Upper lobe of right lung (tissue), 1 donor: Measurements from ENCODE around the gene ABHD18. TPM values are rescaled to one million over a fixed set of nuclear protein-coding genes. Genes with fewer than 3 reads are reported as not detected.
A peak's percentile ranks its signal among the peaks of the same experiment; 100 is the strongest.
"Not testable (repeated sequence)": the region's sequence is repeated elsewhere in the genome, so short reads cannot be mapped to it uniquely, and the experiment has no call there.

Source experiments
- ATAC-seq: fragments of 200-7000 bp; cut with Tn5 transposase; one replicate; pipeline ENCODE4 v1.9.1; 2020; ENCODE audit warnings: mild to moderate bottlenecking, moderate library complexity
- DNase-seq: peaks from one replicate; pipeline ENCODE4 v3.0.0-alpha.2; 2020
- H3K27ac ChIP-seq: fragments of 200-600 bp; one replicate; pipeline ENCODE4 v1.8.0; 2022
- H3K27me3 ChIP-seq: fragments of 200-600 bp; one replicate; pipeline ENCODE4 v1.8.0; 2022; ENCODE audit warnings: mild to moderate bottlenecking
- H3K36me3 ChIP-seq: fragments of 200-600 bp; one replicate; pipeline ENCODE4 v1.8.0; 2022
- H3K4me1 ChIP-seq: fragments of 200-600 bp; one replicate; pipeline ENCODE4 v1.8.0; 2022
- H3K4me3 ChIP-seq: fragments of 200-600 bp; one replicate; pipeline ENCODE4 v1.8.0; 2022; ENCODE audit warnings: mild to moderate bottlenecking
- H3K9me3 ChIP-seq: fragments of 200-600 bp; one replicate; pipeline ENCODE4 v1.8.0; 2022
- CTCF ChIP-seq: fragments of 200-600 bp; IDR thresholded peaks from one replicate; pipeline ENCODE4 v1.8.0; 2022; ENCODE audit warnings: antibody characterized with exemption
- intact Hi-C: fragments of 100-400 bp; cut with DNase I; formaldehyde crosslinking; loops from one replicate; pipeline ENCODE4 v1.11.0; 2022
- total RNA-seq: library from RNA; stranded (reverse); fragmentation: NEBNext Ultra II Directional; extraction: Animal tissue kit (Norgen Biotek cat#: 25700); gene quantifications from one replicate; pipeline ENCODE4 v1.2.1, GENCODE V29; 2021
- donor health status: DM: no; HTN: yes; CAD: no; lungs with severe emphysema.

ABHD18 gene
- total RNA-seq, 1 donor from 2014 or later: 14.4 TPM

GRCh38 chr4:127982445-127982844 lies 17.2 kb downstream of the ABHD18 start:
- H3K27ac ChIP-seq: no peak overlapping the region
- intact Hi-C loops: no loop called here
- H3K36me3 ChIP-seq: peaks cover 12% of the 10 kb centered on the region
- TF ChIP-seq CTCF: no peak
- no peaks in the 10 kb centered on the region for H3K4me1 ChIP-seq
- H3K4me3 ChIP-seq: no peak overlapping the region
- H3K9me3 ChIP-seq: no peaks in the 10 kb centered on the region
- H3K27me3 ChIP-seq: no peaks in the 10 kb centered on the region
- no peak for DNase-seq
- no peak for ATAC-seq

GRCh38 chr4:127985989-127986388 lies 20.8 kb downstream of the ABHD18 start:
- H3K4me3 ChIP-seq: no peak overlapping the region
- intact Hi-C loops: no loop called here
- TF ChIP-seq CTCF: no peak
- ATAC-seq (no peak), DNase-seq (no peak)
- peaks cover 21% of the 10 kb centered on the region for H3K36me3 ChIP-seq
- no peaks in the 10 kb centered on the region for H3K4me1 ChIP-seq
- H3K27me3 ChIP-seq: no peaks in the 10 kb centered on the region
- no peaks in the 10 kb centered on the region for H3K9me3 ChIP-seq
- H3K27ac ChIP-seq: no peak overlapping the region

GRCh38 chr4:127988638-127989037 lies 23.4 kb downstream of the ABHD18 start:
- TF ChIP-seq CTCF: no peak
- Histone ChIP-seq H3K27ac (no peak overlapping the region), H3K9me3 (no peaks in the 10 kb centered on the region), H3K36me3 (peaks cover 21% of the 10 kb centered on the region), H3K4me3 (no peak overlapping the region), H3K27me3 (no peaks in the 10 kb centered on the region), H3K4me1 (no peaks in the 10 kb centered on the region)
- DNase-seq (no peak), ATAC-seq (no peak)
- intact Hi-C loops: no loop called here

GRCh38 chr4:127993151-127993550 lies 27.9 kb downstream of the ABHD18 start:
- DNase-seq (no peak), ATAC-seq (no peak)
- no peaks in the 10 kb centered on the region for H3K9me3 ChIP-seq
- H3K4me3 ChIP-seq: no peak overlapping the region
- H3K4me1 ChIP-seq: no peaks in the 10 kb centered on the region
- no peak overlapping the region for H3K27ac ChIP-seq
- intact Hi-C loops: no loop called here
- TF ChIP-seq CTCF: no peak
- no peaks in the 10 kb centered on the region for H3K27me3 ChIP-seq
- H3K36me3 ChIP-seq: peaks cover 9% of the 10 kb centered on the region

GRCh38 chr4:127995776-127996175 lies 30.6 kb downstream of the ABHD18 start:
- TF ChIP-seq CTCF: no peak
- intact Hi-C loops: no loop called here
- Histone ChIP-seq H3K4me3 (no peak overlapping the region), H3K36me3 (no peaks in the 10 kb centered on the region), H3K27me3 (no peaks in the 10 kb centered on the region), H3K9me3 (no peaks in the 10 kb centered on the region), H3K27ac (no peak overlapping the region), H3K4me1 (no peaks in the 10 kb centered on the region)
- peak; percentile 79 for ATAC-seq
- DNase-seq: no peak

GRCh38 chr4:127996521-127996920 lies 31.3 kb downstream of the ABHD18 start:
- H3K27me3 ChIP-seq, H3K9me3 ChIP-seq, H3K4me3 ChIP-seq, ATAC-seq, H3K4me1 ChIP-seq, DNase-seq, H3K36me3 ChIP-seq, H3K27ac ChIP-seq, intact Hi-C loops: not testable (repeated sequence)
